Posterior vena cava (tissue), 2 donors: Measurements from ENCODE around the gene TUBGCP6. TPM values are rescaled to one million over a fixed set of nuclear protein-coding genes. Genes with fewer than 3 reads are reported as not detected.

ENCODE experiments used
- DNase-seq: peaks from one replicate; pipeline ENCODE4 v3.0.0-alpha.2; 2020; ENCODE audit warnings: low spot score
- intact Hi-C, 2 donors: fragments of 100-400 bp; cut with DNase I; formaldehyde crosslinking; loops; one replicate each; pipeline versions ENCODE4 v1.14.1 to v1.14.2; 2022 to 2023
- long read RNA-seq, 2 donors: library from polyadenylated mRNA; unstranded; transcript quantifications; one replicate each; pipeline ENCODE4 v2.0.0, GENCODE V29; 2020 to 2021
- total RNA-seq, 2 donors: library from RNA; stranded (reverse); fragmentation: NEBNext Ultra II Directional; extraction: Animal tissue kit (Norgen Biotek cat#: 25700); gene quantifications; one replicate each; pipeline ENCODE4 v1.2.1, GENCODE V29; 2021
- donor health status: DM: yes; HTN: yes; CAD: no.
- donor health status: DM: yes; HTN: yes; CAD: no.

Gene TUBGCP6, protein sequence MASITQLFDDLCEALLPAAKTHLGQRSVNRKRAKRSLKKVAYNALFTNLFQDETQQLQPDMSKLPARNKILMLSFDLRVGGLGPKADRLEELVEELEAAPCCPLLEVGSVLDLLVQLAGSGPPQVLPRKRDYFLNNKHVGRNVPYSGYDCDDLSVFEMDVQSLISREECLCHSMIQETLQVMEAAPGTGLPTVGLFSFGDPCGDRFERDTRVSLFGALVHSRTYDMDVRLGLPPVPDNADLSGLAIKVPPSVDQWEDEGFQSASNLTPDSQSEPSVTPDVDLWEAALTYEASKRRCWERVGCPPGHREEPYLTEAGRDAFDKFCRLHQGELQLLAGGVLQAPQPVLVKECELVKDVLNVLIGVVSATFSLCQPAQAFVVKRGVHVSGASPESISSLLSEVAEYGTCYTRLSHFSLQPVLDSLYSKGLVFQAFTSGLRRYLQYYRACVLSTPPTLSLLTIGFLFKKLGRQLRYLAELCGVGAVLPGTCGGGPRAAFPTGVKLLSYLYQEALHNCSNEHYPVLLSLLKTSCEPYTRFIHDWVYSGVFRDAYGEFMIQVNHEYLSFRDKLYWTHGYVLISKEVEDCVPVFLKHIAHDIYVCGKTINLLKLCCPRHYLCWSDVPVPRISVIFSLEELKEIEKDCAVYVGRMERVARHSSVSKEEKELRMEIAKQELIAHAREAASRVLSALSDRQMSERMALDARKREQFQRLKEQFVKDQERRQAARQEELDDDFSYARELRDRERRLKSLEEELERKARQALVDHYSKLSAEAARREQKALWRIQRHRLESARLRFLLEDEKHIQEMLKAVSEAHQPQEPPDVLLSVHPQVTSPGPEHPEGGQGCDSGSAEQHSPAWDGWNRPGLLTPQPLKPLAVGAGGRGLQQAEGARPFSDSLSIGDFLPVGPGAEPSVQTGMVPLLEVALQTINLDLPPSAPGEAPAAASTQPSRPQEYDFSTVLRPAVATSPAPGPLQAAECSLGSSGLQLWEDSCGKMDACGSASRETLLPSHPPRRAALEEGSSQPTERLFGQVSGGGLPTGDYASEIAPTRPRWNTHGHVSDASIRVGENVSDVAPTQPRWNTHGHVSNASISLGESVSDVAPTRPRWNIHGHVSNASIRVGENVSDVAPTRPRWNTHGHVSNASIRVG (N-terminal part only)
- 10 to 100 TPM; 20.6 to 23.4 TPM for total RNA-seq
- long read RNA-seq, donor 1, full-length matches to known transcripts, result 1 of 10 reads
- long read RNA-seq, donor 1, partial matches to known transcripts, result 5 of 10 reads
- long read RNA-seq, donor 1, other reads (novel, unspliced or antisense), result 4 of 10 reads
- long read RNA-seq, donor 2, partial matches to known transcripts, result 14 of 18 reads
- long read RNA-seq, donor 2, other reads (novel, unspliced or antisense), result 4 of 18 reads

DNA sequence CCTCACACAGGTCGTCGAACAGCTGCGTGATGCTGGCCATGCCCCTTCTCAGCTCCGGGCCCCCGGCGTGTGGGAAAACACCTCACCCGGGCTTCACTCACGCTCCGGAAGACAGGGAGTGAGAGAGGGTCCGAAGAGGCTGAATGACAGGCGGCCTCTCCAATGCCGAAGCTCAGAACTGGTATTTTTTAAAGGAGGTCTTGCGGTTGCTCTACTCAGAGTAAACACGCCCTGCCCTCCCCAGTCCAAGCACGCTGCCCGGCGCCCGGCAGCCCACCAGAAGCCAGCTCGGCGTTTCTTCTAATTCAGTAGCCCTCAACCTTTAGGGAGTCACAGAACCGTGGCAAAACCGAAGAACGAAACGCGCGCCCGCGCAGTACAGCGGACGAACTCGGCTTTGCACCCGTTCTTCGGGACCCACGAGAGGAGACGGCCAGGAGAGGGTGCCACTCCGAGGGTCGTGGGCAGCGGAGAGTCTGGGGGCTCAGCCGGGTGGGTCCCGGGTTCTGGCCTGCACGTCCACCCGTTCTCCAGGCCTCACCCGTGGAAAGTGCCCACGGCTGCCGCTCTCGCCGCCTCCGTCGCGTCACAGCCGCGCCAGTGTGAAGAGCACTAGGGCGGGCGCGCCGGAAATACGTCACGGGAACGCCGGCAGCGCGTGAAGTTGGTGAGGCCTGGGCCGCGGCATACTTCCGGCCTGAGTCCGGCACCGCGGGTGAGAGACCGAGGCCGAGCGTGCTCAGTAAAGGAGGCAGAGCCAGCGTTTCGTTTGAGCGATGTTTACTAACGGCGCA lies at the start of gene TUBGCP6:
TSS of gene TUBGCP6 (minus strand) at position 604 of the 794 bp plus-strand sequence. CDS start at position 40, 564 bp downstream.
- intact Hi-C loops, result loop anchor here in 1 of 2 donors (5.0 to 10.0 kb wide), 2 partner anchors 230 to 282 kb away; partner anchors contain the start of genes PIM3 and SBF1
- peak; percentile 99 for DNase-seq

DNA sequence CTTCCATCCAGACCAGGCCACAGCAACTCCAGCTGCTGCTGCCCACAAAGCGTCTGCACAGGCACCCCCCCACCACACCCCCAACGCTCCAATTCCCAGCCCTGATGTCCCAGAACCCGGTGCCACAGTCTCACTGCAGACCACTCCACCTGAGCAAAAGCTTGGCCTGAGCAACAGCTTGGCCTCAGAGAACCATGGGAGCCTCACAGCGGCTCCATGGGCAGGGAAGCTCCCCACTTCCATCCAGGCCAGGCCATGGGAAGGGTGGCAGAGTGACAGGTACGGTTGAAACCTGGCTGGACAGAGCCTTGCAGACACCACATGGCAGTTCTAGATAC lies 49.5 kb upstream of the TUBGCP6 start:
- no peak for DNase-seq
- intact Hi-C loops, result no loop called here

DNA sequence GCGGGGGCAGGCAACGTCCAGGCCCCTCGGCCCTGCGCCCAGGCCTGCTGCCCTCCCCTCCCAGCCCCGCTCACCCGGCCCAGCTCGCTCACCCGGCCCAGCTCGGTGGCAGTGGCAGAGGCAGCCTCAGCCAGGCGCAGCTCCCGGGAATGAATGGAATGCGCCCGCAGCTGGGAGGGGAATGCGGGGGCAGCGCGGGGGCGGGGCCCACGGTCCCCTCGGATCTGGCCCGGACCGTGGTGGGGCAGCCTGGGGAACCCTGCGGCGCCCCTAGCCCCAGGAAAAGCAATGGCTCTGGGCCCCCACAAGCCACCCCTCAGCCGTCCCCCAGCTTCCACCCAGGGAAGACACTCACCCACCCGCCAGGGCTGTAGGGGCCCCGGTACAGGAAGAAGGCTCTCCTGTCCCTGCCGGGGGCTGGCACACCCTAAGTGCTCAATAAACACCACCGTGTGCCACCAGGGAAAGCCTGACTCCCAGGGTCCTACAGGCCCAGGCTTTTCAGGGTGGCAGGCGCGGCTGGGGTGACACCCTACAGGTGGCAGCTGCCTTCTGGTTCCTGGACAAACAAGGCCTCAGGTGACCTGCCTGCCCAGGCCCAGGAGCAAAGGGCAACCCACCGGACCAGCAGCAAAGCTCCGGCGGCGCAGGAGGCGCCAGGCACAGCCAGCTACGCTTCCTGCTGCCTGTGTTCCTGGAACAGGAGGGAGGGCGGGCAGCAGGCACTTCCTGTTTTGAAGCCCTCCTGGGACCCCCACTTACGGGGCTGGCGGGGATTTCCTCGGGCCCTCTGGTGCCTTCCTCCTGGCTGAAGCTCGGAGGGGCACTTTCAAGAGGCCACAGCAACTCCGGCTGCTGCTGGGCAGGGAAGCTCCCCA lies 48.9 kb upstream of the TUBGCP6 start:
- DNase-seq, result no peak
- intact Hi-C loops, result no loop called here

DNA sequence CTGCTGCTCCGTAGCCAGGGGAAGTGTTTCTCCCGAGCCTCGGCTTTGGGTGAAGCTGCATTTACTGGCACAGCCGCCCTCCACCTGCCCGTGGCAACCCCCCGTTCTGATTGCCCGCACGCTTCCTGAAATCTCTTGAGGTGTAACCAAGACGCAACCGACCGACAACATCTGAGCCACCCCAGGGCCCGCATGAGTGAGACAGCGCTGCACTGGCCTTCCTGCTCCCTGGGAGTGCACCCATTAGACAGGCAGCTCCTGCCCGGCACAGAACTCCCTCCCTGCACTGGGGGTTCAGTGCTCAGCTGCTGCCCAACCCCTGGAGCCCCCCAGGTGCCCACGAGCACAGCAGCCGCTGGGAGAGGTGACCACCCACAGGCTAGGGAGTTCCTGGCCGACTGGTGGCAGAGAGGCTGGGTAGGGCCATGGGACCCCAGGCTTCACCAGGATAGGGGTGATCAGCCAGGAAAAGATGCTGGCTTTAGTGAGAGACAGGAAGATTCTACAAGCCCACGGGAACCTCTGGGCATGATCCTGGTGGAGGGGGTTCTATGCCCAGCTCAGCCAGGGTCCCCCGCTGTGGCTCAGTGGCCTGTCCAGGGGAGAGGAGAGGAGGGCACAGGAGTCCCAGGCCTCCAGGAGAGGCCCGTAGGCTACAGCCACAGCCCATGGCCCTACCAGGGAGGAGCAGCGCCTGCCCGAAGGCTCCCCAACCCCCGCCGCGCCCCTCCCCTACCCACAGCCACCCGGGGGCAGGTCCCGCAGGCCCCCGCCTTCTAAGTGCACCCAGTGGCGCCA lies 48.0 kb upstream of the TUBGCP6 start:
- no peak for DNase-seq
- intact Hi-C loops, result no loop called here

DNA sequence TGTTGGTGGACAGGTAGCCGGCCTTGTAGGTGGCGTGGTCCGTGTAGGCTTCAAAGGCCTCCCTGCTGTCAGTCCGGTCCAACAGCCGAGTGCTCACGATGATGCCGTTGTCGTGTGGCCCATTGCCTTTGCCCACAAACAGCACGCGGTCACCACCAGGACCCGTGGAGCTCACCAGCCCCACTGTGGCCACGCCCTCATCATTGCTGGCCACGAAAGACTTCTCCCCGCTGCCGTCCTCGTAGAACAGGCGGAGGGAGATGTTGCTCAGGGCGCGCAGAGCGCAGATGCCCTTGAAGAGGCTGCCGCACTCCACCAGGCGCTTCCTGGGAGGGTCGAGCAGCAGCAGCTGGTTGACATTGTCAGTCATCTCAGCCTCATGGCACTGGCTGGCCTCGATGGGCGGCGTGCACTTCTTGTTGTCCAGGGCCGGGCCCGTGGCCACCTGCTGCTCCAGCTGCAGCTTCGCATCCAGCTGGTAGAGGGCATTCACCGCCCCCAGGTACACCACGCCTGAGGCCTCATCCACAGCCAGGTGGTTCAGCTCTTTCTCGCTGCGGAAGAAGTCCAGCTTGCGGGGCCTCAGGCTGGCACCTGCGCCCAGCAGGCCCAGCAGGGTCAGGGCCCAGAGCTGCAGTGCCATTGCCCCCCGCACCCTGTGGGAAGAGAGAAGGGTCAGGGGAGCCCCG lies 45.3 kb upstream of the TUBGCP6 start:
- intact Hi-C loops, result no loop called here

DNA sequence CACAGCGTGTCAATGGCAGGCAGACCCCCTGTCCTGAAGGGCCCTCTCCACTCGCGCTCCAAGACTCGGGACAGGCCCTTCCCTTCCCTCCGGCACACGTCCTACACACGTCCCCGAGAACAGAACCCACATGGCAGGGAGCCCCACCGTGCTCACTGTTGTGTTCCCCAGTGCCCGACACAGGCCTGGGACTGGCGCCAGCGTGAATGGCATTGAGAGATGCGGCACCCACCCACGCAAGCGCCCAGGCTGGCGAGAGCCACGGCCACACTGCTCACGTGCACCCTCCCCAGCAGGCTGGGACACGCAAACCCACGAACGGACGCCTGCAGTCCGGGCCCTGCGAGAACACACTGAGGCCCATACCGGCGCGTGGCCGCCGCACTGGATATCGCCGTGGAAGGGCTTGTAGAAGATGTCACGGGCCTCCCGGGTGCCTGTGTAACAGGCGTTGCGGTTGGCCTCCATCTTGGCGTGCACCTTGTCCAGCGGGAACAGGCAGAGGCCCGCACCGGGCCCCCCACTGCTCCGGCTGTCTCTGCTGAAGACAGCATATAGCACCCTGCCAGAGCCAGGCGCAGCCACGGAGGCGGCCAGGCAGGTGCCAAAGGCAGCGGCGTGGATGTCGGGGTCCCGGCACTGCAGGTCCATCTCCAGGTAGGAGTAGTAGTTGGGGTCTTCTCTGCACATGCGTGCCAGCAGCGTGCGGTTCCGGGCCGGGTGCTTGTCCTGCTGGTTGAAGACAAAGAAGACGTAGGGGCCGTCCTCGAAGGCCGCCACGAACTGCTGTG lies 44.5 kb upstream of the TUBGCP6 start:
- intact Hi-C loops, result no loop called here
- no peak for DNase-seq

More for the DNA sequence above, 45.3 kb upstream of the TUBGCP6 start:
- DNase-seq, result no peak

DNA sequence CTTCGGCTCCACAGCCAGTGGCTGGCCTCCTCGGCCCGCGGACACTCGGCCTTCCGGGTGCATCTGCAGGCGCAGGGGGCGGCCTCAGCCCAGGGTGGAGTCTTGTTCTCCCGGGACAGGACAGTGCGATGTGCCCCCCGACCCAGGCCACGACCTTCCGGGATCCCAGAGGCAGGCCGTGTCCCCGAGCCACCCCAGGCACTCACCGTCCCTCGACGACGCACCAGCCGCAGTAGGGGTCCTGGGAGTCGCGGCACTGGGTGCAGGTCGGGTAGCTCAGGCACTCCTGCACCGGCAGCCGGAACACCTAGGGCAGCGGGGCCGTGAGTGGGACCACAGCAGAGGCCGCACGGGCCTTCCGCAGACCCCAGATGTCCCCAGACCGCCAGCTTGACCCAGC lies 42.9 kb upstream of the TUBGCP6 start:
- intact Hi-C loops, result no loop called here
- DNase-seq, result no peak

DNA sequence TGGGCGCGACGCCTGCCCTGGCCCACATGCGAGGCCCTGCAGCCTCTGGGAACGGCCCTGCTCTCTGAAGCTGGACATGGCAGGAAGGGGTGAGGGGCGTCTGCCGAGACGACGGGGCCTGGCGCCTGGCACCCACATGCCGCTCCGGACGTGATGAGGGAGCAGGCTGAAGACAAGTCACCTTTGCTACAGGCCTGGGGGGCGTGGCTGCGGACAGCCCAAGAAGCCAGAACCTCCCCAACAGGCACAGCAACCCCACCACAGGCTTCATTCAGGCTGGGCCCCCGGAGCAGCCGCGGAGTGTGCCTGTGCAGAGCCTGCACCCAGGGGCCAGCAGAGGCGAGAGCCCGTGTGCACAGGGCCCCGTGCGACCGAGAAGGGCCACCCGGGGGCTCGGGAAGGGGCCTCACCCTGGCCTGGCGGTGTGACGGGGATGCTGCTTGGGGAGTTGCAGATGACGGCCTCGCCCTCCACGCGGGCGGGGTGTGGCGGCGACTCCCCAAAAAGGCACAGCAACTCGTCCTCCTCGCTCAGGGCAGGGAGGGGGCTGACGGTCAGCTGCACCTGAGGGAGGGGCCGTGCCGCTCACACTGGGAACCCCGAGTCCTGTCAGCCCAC lies 42.0 kb upstream of the TUBGCP6 start:
- intact Hi-C loops, result no loop called here
- DNase-seq, result no peak

DNA sequence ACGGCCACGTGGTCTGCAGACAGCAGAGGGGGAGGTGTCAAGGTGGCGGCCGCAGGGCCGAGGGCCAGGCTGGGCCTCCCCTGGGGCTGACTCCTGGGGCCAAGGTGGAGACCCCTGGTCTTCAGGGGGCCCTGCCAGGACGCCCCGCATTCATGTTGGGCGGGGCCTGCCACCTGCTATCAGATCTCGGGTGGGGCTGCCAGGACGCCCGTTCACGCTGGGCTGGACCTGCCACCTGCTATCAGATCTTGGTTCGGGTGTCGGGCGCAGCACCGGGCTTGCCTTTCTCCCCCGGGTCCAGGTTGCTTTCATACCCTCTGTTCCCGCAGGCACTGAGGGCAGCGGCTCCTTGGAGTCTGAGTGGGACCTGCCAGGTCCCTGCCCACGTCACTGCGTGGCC lies 41.5 kb upstream of the TUBGCP6 start:
- no peak for DNase-seq
- intact Hi-C loops, result no loop called here

DNA sequence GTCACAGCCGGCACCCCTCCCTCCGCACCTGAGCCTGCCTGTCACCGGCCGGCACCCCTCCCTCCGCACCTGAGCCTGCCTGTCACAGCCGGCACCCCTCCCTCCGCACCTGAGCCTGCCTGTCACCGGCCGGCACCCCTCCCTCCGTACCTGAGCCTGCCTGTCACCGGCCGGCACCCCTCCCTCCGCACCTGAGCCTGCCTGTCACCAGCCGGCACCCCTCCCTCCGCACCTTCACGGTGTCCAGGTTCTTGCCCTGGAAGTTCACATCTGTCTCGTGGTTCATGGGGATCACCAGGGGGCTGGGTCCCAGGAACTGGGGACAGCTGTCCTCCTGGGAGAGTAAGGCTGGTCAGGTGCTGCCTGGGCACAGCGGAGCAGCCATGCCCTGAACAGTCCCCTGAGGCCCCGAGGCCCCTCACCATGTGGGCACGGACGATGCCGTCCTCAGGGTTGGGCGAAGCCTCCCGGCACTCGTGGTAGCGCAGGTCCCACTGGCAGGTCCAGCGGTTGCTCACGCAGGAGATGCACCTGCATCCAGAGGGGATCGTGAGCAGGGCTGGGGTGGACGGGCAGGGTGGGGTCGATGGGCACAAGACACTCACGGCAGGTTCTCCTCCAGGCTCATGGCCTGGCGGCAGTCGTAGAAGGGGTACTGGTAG lies 40.9 kb upstream of the TUBGCP6 start:
- intact Hi-C loops, result no loop called here
- no peak for DNase-seq

DNA sequence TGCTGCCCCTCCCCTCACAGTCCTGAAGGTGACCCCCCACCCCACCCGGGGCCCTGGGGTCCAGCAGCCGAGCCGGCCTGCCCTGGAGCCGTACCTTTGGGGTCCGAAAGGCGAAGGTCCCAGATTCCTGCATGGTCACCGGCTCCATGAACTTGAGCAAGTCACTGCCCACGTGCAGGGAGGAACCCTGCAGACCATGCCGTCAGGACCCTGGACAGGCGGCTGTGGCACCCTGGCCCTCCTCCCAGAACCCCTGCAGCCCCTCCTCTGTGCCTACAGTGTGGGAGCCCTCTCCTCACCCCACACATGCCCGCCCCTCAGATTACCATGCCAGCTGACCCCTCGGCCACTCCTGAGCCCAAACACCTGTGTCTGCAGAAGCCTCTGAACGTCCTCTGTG lies 39.7 kb upstream of the TUBGCP6 start:
- intact Hi-C loops, result no loop called here
- no peak for DNase-seq

DNA sequence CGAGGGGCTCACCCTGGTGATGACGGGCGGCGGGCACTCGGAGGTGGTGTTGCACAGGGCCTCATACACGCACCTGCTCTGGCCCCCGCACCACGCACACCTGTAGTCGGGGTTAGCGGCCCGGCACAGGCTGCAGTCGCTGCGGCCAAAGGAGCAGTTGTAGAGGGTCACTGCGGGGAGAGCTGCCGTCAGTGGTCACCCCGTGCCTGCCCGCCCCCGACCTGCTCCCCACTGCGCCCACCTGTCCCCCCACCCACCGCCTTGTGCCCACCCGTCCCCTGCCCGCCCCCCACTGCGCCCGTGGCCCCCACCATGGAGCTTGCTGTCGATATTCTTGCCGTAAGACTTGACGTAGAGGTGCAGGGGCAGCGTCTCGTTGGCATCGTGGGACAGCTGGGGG lies 39.0 kb upstream of the TUBGCP6 start:
- intact Hi-C loops, result no loop called here
- DNase-seq, result no peak

DNA sequence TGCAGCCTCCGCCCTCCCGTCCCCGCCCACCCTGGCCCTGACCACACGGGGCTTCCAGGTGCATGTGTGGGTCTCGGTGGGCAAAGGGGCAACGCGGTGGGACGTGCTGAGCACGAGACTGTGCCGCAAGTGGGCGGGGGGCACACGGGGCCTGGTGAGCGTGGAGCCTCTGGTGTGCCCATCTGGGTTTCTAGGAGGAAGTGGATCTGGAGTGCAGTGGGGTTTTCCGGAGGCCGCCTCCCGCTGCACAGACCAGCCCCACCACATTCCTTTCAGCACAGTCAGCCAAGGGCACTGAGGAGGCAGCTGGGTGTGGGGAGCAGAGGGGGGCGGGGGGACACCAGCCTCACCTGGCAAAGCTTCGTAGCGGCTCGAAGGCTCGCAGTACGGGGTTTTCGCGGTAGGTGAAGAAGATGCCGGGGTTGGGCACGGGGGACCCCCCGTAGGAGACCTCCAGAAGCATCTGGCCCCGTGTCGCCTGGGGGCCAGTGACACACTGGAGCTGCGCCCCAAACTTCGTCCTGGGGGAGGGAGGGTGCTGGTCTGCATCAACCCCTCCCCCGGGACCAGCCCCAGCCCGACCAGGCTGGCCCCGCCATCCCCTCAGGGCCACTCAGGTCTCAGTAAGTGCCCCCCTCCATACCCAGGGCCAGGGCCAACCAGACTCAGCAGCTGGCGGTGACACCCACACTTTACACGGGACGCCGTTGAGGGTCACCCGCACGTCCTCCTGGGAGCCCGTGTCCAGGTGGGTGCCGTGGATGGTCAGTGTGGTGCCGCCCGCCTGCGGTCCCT lies 37.7 kb upstream of the TUBGCP6 start:
- intact Hi-C loops, result no loop called here
- no peak for DNase-seq

DNA sequence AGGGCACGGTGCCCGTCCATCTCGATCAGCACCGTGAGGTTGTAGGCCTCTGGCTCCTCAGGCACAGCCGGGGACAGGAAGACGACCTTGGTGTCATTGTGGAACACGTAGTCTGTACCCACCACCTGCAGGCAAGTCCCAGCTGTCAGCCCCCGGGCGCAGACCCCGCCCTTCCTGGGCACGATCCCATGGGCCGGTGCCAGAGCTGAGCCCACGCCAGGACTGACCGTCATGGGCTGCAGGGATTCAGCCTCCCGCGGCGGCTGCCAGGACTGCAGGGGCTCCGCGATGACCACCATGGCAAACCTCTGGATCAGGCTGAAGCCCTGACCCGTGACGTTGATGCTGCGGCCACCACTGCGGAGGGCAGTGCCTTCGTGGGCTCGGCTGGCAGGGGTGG lies 37.1 kb upstream of the TUBGCP6 start:
- no peak for DNase-seq
- intact Hi-C loops, result no loop called here
